Ureter (tissue), 1 donor: ENCODE results near the gene OLFM2. TPM values are rescaled to one million over a fixed set of nuclear protein-coding genes. Genes with fewer than 3 reads are reported as not detected.

Experiments
- DNase-seq: peaks from one replicate; pipeline ENCODE4 v3.0.0-alpha.2; 2020; ENCODE audit warnings: low spot score
- total RNA-seq: library from RNA; stranded (reverse); gene quantifications from one replicate; pipeline ENCODE4 v1.2.4, GENCODE V29; 2023
- donor health status: DM: yes; HTN: yes; CAD: no.

The OLFM2 gene
- total RNA-seq, 1 donor from 2014 or later, result 5.6 TPM

DNA sequence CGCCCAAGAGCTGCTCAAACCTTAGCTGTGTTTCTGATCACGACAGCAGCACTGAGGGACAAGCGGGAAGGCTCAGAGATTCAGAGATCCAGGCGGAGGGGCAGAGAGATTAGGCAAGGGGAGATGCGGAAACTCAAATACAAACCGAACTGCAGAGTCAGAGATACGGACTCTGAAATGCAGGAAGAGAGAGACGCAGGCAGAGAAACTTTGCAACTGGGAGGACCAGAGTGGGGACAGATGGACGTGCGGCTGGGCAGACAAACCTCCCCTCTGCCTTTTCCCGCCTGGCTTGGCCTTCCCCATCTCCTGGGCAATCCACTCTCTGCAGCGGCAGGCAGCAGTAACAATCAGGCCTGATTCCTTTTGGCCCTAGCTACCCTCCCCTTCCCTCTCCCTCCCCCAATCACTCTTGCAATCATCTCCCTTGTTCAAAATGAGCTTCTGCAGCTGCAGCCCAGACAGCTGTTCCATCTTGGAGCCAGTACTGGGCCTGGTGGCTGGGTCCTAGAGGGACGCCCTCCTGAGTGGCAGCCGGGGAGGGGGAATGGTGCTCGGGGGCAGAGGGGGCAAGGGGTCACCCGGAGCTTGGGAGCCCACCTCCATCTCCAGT, 29.7 kb downstream of the OLFM2 start:
- no peak for DNase-seq

DNA sequence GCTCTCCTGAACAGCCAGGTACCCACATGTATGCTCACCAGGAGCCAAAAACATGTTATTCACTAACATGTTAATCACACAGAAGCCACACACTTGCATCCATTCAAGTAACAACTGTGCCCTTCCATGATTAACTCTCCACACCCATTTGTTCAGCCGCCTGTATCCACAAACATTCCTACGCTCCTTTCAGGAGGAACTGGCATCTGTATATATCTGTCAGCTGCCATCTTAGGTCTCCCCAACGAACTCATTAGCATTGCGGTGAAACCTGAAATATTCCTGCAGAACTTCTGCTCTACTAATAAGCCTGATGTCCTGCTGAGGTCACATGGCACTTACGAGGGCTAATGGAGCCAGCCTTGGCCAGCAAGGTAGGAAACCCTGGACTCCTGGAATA, 33.0 kb downstream of the OLFM2 start:
- DNase-seq, result no peak

DNA sequence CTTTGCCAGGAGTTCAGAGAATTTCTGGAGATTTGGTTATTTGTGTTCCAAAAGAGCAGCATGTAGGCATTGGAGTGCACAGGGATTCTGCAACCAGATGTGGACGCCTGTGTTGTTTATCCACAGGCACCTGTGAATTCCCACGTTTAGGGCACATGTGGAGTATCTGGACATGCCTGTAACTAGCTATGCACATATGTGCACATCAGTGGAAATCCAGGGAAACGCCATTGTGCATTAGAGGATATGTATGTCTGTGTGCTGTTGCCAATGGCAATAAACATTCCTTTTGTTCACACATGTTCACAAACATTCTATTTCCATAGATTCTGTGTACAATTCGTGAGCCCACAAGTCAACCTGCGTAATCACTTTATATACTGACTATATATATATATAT, 34.7 kb downstream of the OLFM2 start:
- no peak for DNase-seq

DNA sequence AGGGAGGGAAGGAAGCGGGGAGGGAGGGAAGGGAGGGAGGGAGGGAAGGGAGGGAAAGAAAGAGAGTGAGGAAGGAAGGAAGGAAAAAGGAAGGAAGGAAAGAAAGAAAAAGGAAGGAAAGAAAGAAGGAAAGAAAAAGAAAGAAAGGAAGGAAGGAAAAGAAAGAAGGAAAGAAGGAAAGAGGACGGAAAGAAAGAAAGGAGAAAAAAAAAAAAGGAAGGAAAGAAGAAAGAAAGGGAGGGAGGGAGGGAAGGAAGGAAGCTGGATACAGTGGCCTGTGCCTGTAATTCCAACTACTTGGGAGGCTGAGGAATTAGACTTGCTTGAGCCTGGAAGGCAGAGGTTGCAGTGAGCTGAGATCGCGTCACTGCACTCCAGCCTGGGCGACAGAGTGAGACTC, 35.3 kb downstream of the OLFM2 start:
- no peak for DNase-seq

DNA sequence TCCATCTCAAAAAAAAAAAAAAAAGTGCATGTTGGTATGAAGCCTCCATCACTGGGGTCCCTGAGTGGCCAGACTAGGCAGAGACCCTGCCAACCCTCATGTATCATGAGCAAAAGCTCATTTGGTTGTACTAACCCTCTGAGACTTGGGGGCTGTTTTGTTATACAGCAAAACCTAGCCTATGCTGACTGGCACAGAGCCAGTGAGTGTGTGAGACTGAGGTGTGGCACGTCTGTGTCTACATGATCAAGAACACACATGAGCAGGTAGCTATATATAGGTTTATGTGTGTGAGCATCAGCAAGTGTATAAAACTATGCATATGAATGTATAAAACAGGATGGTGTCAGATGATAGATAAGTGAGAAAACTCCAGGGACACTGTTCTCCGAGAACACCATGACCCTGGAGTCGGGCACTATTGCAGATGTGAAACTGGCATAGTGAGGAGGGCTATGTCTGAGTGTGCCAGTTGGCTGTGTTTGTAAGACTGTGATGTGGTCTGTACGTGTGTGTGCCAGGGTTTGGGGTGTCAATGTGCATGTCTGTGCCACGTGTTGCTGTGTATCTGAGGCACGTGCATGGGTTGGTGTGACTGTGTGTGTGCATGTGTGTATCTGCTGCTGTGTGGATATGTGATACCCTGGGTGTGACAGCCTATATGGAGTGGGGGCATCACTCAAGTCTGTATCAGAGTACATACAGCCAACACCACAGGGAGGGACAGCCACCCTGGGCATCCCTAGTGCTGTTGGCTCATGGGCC, 44.5 kb downstream of the OLFM2 start:
- no peak for DNase-seq

DNA sequence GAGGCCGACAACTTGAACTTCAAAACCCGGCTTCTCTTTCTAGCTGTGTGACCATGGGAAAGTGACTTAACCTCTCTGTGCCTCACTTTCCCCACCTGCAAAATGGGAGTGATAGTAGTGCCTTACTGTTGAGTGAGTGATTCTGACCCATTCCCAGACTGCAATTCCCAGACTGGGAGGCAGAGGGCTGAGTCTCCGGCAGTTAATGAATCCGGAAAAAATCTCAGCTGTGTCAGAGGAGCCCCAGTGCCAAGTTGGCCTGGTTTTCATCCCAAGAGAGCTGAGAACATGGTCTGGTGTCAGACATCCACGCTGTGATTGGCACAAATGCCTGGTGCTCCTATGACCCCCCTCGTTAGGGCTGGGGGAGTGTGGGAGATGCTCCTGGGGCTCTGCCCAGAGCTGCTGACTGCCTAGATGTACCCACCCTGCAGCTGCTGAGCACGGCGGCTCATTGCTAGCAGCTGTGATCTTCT, 51.2 kb downstream of the OLFM2 start:
- DNase-seq, result no peak

DNA sequence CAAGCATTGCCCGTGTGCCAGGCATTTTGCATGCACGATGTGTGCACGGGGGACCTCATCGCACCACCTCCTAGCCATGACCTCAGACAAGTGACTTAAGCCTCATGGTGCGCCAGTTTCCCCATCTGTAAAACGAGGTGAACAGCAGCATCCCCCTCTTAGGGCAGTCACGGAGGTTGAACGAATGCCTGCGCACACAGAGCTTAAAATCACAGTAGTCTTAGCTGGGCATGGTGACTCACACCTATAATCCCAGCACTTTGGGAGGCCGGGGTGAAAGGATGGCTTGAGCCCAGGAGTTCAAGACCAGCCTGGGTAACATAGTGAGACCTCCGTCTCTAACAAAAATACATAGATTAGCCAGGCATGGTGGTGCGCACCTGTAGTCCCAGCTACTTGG, 52.6 kb downstream of the OLFM2 start:
- no peak for DNase-seq

DNA sequence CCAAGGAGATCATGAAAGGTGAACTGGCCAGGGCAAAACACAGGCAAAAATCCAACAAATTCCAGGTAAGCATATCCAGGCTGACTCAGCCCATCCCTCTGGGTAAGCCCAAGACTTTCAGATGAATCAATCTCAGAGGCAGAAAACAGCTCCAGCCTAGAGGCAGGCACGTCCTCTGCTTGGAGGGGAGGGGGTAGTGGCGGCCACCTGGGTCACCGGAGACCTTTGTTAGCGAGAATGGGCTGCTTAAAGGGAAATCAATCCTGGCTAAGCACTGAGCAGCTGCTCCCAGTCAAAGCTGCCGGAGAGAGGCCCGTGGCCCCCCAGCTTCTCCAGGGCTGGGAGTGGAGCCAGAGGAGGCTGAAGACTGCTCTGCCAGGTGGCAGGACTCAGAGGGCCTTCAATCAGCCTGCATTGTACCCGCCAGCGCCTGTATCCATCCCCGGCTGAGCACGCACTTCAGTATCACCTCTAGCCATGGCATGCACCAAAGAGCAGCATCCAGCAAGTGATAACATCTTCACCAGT, 53.0 kb downstream of the OLFM2 start:
- no peak for DNase-seq

DNA sequence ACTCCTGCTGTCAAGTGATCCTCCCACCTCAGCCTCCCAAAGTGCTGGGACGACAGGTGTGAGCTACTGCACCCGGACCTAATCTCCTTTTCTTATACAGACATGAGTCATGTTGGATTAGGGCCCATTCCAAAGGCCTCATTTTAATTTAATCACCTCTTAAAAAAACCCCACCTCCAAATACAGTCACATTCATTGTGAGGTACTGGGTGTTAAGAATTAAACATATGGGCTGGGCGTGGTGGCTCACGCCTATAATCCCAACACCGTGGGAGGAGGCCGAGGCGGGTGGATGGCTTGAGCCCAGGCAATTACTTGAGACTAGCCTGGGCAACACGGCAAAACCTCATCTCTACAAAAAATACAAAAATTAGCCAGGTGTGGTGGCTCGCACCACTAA, 54.6 kb downstream of the OLFM2 start:
- no peak for DNase-seq

DNA sequence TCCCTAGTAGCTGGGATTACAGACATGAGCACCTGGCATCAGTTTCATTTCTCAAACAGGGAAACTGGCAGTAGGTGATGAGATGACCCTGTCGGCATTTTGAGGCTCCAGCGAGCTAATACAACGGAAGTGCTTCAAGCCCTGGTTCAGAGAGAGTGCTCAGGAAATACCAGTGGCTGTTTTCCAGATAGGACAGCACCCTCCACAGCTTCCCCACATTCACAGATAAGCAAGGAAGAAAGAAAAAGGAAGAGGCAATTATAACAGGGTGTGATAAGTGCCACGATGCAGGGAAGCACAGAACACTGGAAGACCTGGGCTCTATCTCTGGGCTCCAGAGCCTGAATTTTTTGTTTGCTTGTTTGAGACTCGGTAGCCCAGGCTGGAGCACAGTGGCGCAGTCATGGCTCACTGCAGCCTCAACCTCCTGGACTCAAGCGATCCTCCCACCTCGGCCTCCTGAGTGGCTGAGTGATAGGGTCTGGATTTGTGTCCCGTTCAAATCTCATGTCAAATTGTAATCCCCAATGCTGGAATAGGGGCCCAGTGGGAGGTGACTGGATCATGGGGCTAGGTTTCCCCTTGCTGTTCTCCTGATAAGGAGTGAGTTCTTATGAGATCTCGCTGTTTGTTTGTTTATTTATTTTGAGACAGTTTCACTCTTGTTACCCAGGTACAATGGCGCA, 57.7 kb downstream of the OLFM2 start:
- no peak for DNase-seq

DNA sequence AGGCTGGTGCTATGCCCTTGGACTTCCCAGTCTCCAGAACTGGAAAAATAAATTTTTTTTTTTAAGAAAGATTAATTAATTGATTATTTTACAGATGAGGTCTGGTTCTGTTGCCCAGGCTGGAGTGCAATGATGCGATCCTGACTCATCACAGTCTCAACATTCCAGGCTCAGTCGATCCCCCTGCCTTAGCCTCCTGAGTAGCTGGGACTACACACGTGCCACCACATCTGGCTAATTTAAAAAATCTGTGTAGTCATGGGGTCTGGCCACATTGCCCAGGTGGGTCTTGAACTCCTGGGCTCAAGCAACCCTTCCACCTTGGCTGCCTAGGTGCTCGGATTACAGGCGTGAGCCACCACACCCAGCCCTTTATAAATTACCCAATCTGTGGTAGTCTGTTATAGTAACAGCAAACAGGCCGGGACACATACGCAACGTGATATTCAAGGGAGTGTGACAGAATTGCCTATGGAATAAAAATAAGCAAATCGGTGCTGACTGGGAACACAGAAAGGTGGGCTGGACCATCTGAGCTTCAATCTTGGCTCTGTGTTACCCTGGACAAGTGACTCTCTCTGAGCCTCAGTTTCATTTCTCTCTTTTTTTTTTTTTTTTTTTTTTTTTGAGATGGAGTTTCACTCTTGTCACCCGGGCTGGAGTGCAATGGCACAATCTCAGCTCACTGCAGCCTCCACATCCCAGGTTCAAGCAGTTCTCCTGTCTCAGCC, 58.4 kb downstream of the OLFM2 start:
- no peak for DNase-seq

DNA sequence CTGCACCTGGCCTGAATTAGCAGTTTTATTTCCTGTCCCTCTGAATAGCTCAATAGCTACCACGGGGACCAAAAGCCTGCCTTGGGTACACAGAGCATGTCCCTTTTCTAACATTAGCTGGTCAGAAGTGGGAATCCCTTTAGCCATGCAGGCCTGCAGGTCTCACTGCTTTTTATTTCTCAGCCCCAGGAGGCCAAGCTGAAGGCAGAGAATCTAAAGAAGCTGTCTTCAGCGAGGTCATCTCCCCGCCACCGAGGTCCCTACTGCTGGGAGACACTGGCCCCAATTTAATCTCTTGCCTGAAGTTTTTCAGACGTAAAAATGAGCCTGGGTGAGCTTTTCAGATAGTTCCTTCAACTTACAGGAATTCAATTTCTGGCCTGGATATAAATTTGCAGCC, 60.5 kb downstream of the OLFM2 start:
- no peak for DNase-seq

DNA sequence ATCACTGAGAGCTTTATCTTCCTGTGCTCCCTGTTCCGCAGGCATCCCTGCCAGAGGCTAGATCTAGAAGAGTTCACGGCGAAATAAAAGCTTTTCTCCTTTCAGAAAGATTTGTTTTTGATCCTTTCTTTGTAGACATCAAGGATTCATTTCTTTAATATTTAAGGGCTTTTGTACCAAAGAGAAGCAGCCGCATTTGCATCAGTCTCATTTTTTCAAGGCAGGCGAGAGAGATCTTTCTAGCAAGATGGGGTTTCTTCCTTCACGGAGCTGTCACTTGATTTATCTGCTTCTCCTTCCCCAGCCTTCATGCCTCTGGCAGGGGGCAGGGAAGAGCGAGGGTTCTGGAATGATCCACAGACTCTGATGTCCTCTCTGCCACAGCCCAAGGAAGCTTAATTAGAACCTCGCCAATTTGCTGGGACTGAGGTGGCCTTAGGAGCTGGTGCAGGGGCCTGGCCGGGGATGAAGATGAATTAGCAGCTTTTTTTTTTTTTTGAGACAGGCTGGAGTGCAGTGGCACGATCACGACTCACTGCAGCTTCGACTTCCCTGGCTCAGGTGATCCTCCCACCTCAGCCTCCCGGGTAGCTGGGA, 61.2 kb downstream of the OLFM2 start:
- DNase-seq, result no peak

DNA sequence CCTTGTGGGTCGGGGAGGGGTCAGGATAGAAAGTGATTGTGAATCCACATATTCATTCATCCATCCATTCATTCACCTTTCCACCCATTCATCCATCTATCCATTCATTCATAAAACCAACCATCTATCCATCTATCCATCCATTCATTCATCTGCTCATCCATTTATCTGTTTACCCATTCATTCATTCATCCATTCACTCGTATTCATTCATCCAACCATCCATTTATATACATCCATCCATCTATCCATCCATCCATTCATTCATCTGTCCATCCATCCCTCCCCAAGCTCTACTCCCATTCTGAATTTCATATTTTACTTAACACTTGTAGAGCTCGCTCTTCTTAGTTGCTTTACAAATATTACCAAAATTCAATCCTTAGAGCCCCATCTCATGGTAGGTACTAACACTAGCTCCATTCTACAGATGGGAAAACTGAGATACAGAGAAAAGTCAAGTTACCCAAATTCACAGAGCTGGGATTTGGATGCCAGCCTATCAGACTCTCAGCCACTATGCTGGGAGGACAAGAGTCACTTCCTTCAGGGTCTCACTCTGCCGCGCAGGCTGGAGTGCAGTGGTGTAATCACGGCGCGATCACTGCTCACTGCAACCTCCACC, 63.6 kb downstream of the OLFM2 start:
- no peak for DNase-seq

DNA sequence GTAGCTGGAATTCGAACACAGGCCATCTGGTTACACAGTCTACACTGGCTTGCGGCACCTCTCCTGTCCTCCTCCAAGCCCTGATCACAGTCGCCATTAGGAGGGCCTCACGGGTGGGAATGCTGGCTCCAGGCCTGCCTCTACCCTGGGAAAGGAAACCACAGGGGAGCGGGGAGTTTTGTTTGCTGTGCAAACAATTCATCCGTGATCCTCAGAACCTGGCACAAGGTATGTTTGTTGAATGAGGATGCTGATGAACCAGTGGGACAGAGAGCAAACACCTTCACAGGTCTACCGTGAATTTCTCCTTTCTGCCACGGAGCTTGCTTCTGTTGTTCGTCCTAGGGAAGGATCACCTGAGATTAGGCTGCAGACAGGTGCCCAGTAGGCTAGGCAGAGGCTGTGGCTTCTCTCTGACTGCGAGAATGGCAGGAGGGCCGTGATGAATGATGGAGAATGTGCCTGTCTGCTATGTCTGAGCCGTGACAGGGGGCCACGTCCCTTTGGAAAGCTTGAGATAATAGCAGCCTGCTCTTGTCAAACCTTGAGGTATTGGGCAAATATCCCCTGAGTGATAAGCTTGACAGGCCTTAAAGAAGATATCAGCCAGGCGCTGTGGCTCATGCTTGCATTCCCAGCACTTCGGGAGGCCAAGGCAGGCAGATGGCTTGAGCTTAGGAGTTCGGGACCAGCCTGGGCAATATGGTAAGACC, 64.5 kb downstream of the OLFM2 start:
- DNase-seq, result no peak

DNA sequence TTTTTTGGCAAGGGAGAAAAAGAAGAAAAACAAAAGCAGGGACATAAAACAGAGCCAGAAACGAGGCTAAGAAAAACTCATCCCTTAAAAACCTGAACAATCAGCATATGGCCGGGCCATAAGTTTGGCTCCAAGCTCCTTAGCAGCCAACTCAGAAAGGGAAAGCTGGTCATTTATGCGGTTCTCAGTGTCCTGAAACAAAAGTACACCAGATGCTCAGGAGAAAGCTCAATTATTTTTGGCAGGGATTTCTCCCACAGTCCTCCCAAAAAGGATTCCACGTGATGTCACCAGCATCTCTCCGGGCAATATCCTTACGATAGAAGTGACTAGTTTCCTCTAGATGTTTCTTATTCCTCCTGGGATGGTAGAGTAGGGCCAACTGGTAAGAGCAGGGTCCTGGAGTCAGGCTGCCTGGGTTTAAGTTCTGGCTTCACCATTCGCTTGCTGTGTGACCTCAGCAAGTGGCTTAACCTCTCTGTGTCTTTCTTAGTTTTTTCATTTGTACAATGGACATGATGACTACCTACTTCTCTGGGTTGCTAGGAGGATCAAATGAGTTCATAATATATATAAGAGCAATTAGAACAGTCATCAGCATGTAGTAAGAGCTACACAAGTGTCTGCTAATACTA, 67.2 kb downstream of the OLFM2 start:
- no peak for DNase-seq

DNA sequence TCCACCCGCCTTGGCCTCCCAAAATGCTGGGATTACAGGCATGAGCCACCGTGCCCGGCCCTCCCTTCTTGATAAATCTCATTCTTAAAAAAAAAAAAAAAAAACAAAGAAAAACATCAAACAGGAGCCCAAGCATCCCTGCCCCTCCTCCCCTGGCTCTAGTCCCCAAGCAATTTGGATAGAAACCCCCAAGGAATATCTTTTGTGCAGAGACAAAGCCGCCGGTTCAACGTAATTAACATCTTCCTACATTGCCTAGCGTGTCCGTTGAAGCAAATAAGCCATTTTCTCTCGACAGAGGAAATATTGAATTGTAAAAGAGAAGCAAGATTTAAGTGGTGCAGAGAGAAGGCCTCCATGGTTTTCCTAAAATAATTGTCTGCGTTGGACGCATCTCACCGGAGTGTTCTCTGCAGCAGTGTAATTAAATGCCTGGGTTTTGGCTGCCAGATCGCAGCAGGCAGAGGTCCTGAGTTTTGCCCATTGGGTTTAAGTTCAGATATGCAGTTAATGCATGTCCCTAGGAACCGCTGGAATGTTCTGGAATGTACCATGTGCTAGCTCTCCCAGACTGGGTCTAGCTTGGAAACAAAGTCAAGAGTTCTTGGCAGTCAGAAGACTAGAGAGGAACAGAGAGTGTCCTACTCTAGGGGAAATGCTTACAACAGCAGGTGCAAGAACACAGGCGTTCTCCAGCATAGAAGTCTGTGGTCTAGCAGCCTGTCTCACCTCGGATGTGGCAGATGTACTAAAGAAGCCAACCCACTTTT, 70.4 kb downstream of the OLFM2 start:
- DNase-seq, result no peak

DNA sequence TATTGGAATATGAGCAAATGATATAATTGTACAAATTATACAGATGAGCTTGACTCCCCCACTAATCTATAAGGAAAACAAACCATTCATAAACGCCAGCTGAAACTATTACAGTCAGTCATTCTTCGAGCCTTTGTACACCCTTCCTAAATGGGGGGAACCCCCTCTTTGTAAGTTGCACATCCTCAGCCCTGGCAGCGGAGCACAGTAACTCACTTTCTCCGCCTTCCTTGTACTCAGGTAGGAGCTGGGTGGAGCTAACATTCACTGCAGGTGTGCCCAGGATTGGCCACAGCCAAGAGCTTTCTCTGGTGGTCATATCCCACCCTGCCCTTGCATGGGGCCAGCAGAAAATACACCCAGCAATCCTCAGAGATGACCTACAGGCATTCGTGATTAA, 72.6 kb downstream of the OLFM2 start:
- no peak for DNase-seq

DNA sequence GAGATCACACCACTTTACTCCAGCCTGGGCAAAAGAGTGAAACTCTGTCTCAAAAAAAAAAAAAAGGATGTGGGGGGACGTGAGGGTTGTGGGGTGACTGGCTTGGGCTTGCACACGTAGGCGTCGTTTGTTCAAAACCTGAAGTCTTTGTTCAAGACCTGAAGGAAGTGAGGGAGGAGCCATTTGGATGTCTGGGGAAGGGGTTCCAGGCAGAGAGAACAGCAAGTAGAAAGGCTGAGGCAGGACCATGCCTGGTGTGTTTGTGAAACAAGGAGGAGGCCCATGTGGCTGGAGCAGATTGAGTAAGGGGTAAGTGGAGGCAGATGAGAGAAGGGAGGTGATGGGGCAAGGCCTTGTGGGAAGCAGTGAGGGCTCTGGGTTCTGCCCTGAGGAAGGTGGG, 73.4 kb downstream of the OLFM2 start:
- no peak for DNase-seq
